GM19455 (cell line): ENCODE measurements around the gene EDRF1.
A peak's percentile ranks its signal among the peaks of the same experiment; 100 is the strongest.

ENCODE experiments used
- ATAC-seq: cut with Tn5 transposase; IDR thresholded peaks from one replicate; pipeline ENCODE4 v1.9.1; 2021; ENCODE audit not compliant: unreplicated experiment

The EDRF1 gene

DNA sequence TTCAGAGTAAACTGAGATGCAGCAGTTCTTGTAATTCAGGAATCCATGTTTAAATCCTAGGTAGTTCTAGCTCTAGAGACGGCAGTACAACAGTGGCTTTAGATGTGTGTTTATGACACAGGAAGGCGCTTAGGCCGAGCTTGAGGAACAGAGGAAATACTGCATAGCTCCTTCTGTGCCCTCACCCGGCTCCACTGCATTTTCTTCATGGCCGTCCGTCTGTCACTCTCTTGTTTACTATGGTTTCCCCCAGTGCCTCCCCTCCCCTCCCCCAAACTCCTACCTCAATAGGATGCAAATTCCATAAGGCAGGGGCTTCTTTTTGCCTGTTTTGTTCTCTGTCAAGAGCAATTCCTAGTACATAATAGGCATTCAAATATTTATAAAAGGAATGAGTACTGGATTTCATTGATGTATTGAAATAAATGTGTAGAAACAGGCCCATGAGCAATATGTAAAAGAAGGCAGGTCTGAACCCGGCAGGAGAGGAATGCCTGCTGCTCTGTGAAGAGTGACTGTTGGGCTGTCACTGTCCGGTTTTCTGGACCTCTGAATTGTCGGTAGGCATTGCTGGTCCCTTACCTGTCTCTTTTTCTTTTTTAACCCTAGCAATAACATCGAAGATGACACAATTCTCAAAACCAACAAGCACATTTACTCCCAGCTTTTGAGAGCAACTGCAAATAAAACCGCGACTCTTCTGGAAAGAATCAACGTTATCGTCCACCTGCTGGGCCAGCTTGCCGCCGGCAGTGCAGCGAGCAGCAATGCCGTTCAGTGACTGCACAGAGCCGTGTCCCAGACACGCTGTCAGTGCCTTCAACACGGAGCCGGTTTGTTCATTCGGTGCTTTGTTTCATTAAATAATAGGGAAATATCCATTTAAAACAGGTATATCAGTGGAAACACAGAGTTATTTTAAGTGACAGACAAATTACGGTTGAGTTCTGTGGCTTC, 43.5 kb downstream of the EDRF1 start:
- no peak for ATAC-seq

DNA sequence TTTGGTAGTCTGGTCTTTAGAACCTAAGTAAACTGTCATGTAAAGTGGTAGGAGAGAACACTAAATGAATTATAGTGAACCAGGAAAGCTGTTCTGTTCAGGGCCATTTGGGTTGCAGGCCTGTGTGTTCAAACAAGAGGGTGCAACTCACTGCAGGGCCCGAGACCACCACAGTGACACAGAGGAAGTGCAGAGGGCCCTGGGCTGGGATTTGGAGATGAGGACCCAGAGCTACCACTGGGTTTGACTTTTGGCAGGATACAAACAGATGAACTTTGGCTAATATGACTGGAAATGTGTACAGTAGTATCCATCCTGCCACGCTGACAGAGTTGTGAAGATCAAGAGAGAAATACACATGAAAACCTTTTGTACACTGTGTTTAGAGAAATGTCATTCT, 46.3 kb downstream of the EDRF1 start:
- no peak for ATAC-seq

DNA sequence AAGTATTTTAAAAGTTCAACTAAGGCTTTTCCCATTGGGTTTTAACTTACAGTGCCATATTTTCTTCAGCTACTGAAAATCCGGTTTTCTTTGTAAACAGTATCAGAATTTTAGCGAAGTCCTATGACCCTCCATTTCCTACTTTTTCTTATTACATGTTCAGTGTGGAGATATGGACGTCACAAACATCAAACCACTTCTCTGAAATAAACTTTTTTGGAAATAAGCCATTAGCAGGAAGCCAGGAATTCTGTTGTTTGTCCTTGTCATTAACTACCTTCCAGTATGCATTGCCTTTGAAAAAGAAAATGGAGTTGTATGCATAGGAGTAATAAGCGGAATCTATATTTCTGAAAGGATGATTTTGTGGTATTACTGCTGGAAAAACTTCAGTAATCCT, 47.0 kb downstream of the EDRF1 start:
- no peak for ATAC-seq

DNA sequence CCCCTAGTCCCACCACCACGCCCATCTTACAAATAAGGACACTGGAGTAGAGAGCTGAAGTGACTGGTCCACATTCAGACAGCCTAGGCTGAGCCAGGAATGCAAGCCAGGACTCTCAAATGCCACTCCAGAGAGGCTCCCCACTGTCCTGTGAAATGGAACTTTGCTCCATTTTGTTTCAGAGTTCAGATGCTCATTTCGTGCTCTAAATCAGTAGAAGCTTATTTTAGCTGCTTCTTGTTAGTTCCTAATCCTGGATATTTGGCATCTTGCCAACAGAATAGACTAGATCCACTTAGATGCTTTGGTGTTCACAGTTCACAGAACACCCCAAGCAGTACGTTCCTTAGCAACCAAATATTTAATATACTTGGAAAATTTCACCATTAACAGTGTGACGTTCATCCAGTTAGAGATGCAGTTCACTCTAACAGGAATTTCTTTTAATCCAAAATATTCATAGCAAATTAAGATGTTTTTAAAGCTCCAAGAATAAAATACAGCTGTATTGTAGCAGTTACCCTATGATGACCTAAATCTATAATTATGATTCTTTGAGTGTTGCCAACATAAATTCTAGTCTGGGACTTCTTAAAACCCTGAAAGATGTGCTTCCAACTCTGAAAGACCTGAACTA, 48.8 kb downstream of the EDRF1 start:
- no peak for ATAC-seq

DNA sequence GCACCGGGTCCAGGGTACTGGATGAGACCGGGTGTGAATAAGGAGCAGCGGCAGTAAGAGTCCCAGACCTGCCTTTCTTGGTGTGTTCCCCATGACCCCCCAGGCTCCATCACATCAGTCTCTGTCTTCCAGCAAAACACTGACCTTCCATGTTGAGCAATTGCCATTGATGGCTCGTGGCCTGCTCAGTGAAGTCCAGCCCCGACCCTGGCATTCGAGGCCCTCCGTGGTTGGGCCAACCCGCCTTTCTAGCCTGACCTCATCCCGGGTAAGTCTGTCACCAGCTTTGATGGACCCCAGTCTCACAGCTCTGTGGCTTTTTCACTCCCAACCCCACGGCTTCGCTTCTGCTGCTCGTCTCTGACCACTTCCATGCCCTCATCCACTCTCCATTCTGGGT, 49.7 kb downstream of the EDRF1 start:
- ATAC-seq = no peak

DNA sequence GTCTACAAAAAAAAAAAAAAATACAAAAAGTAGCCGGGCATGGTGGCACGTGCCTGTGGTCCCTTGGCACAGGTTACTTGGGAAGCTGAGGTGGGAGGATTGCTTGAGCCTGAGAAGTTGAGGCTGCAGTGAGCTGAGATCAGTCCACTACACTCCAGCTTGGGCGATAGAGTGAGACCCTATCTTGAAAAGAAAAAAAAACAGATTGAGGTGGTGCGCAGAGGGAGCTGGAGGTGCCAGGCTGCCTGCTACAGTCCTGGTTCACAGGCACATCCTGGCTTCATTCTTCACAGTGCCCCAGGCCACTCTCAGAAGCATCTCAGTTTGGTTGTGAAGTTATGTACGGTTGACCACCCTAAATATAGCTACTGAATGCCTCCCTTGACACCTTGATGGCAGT, 51.3 kb downstream of the EDRF1 start:
- no peak for ATAC-seq

DNA sequence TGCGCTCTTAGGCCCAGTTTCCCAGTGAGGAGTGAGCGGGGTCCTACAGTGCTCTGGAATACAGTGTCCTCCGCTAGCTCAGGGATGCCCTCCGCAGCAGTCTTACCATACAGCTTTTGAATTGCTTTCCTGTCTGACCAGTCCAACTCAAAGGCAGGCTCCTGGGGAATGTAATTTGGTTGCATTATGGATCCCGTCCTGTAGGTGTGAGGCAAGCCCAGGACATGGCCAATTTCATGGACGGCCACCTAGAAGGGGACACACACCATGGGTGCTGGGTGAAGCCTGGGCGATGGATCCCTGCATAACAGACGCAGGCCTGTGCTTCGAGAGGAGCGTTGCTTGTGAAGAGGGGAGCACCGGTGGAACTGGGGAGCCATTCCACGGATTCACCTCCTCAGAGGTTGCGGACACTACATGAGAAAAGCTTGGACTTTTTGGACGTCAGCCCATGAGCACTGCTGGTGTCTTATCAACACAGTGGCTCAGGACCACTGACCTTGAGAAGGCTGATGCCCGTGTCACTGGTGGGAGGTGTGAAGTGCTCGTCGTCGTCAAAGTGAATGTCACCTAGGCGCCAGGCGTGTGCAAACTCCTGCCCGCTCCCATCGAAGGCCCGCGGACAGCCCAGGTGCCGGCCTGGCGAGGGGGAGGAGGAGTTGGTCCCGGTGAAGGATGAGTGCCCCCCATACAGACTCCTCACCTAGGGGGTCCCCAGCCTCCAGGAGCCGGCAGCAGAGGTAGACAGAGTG, 52.8 kb downstream of the EDRF1 start:
- no peak for ATAC-seq

DNA sequence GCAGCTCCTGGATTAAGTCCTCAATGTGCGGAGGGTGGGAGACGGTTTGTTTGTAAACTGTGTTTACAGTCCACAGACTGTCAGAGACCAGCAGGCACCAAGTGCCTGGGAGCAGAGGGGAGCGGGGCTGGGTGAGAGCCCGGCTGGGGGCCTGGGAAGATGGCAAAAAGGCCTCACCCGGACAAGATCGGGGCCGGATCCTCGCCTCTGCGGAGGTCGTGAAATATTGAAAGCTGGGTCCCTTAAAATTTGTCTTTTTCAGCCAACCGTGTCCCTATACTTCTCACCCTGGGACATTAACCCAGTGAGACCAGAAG, 53.3 kb downstream of the EDRF1 start:
- ATAC-seq = no peak

DNA sequence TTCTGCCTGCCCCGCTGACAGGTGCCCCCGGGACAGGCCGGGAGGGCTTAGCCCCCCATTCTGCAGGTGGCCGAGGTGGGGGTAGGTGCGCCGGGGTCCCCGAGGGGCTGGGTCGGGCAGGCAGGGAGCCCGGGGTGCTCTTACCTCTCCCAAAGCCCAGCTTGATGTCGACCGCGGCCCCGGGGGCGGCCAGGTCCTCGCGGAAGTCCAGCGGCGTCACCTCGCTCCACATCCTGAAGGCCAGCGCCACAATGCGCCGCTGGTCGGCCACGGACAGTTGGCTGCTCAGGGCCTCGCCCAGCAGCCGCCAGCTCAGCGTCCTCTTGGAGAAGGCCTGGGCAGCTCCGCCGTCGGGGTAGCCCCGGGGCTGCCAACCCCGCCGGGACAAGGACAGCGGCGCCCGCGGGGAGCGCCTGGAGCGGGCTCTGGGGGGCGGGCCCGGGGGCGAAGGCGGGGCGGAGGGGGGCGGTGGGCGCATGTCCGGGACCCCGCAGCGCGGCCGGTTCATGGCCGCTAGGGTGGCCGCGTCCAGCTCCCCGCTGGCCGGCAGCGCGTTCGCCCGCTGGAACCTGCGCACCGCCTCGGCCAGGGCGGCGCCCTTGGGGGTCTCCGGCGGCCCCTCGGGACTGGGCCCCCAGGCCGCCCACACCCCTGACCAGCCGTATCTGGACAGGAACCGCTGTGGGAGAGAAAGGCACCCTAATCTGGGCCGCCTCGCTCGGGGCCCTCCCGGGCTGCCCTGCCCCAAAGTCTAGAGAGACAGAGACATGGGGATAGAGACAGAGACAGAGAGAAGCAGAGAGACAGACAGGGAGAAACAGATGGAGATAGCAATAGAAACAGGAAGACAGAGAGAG, 54.4 kb downstream of the EDRF1 start:
- ATAC-seq = no peak

DNA sequence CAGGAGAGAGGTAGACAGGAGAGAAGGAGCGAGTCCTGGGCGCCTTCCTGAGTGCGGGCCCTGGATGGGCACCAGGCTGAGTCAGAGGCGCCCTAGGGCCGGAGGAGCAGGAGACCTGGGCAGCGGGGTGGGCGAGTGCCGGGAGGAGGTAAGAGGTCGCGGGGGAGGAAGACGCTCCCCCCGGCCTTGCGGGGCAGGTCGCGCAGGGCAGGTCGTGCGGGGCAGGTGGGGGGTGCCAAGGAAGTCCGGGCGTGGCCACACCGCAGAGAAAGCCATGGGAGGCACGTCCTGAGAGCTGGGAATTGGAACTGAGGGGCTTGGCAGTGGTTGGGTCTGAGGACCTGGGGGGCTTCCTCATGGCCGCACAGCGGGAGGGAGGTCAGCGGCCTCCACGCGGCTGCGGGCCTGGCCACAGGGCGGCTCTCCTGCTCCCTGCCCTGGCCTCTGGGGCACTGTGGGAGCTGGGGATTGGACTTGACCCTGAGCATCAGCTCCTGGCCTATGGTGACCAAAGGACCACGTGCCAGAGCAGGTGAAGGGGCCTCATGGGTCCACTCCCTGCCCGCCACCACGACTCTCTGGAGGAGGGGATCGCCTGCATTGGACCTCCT, 55.2 kb downstream of the EDRF1 start:
- ATAC-seq = no peak

DNA sequence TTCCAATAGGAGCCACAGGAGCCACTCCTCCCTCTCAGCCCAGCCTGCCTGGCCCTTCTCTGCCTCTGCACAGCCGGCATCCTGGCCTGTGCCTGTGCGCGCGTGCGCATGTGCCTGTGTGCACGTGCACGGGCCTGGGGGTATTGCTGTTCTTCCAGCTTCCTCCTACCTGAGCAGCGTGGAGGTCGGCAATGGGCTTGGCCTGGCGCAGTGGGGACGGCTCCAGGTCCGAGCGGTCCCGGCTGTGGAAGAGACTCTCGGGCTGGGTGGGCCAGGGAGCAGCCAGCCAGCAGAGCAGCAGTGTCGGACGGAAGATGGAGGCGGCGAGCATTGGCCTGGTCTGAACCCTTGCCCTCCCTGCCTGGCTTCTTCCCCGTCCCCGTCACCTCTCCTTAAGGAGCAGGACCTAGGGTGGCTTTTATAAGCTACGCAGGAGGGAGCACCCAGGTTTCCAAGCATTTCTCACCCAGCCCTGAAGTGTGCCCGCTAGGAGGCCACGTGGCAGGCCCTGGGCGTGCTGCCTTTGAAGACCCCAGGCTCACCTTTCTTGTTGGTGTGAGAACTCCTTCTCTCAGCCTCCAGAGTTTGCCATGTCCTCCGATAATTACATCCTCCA, 56.1 kb downstream of the EDRF1 start, which contains the start of gene MMP21:
Gene MMP21 (minus strand): TSS at position 331 of the 616 bp plus-strand sequence. CDS start 0 bp downstream, at position 331.
- no peak for ATAC-seq

DNA sequence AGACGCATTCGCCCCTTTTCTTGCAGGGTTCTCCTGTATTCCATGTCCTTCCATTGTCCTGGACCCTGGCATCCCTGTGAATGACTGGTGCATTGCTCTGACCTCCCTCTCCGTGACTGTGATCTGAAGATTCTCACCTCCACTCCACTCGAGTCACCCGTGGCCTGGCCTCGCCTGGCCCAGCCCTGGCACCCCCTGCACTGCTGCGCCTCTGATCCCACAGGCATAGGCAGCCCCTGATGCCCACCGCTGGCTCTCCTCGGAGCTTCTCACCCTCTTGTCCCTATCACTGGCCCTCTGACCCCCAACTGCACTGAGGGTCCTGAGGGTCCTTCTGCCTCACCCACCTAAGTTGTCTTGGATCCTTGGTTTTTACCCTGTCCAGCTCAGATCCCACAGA, 58.3 kb downstream of the EDRF1 start:
- ATAC-seq = no peak

DNA sequence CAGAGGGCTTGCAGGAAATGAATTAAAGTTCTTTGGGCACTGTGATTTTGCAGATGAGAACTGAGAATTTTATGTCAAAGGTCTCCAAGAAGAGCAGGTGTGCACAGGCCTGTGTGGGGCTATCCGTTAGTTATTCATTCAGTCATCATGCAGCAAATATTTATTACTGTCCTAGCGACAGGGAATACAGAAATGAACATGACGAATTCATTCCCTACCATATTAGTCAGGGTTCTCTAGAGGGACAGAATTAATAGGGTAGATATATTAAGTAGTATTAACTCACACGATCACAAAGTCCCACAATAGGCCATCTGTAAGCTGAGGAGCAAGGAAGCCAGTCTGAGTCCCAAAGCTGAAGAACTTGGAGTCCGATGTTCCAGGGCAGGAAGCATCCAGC, 59.0 kb downstream of the EDRF1 start:
- ATAC-seq = no peak

DNA sequence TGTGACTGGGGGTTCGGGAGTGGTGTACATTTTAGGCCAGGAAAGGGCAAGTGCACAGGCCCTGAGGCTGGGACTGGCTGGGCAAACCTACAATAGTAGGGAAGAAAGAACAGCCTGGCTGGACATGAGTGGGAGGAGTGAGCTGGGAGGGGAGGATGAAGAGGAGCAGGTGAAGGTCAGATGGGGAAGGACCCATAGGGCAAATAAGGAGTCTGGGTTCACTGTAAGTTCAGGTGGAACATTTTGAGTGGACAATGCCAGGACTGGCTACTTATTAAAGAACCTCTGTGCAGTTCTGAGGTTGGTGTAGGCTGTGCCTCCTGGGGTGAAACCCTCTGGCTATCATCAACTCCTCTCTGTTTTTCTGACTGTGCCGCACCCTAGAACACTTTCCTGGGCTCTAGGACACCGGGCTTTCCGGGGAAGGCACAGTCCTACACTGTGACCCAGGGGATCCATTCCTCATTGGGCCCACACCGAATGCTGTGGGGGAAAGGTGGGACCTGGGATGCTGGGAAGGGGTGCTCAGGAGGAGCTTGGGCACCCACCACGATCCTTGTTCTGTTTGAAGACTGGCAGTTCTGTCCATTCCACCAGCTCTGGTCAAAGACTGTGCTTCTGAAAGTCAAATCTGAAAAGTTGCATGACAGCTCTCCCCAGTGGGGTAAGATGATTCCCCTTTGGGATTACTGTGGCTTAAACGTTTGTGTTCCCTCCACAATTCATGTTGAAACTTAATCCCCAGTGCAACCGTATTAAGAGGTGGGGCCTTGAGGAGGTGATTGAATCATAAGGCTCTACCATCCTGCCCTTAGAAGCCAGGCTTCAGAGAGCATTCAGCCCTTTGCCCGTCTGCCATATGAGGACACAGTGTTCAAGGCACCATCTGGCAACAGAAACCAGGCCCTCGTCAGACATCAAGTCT, 60.2 kb downstream of the EDRF1 start:
- no peak for ATAC-seq

DNA sequence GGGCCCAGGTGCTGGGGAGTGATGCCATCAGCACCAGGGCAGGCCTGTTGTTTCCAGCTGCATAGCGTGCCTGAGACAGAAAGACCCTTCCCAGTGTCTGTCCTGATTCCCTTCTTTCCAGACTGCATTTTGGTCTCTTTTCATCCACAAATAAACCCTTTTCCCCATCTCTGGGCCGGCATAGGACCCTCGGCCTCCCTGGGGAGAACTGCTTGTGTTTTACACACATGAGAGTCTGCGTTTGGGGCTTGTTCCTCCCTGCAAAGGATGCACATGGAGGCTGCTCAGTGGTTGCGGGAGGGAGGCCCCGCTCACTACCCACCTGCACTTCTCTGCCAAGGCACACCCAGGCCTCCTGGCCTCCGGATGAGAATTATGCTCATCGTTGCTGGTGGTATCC, 61.9 kb downstream of the EDRF1 start:
- ATAC-seq = no peak

DNA sequence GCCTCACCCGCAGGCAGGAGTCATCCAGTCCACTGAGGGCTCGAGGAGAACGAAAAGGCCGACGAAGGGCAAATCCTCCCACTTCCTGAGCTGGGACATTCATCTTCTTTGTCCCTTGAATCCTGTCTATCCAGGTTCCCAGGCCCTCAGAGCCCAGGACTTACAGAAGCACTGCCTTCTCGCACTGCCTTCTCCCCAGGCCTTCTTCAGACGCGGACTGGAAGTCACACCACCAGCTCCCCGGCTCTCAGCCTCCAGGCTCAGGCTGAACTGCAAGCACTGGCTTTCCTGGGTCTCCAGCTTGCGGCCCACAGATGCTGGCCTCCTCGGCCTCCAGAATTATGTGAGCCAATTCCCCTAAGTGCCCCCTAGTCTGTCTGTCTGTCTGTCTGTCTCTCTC, 62.5 kb downstream of the EDRF1 start:
- ATAC-seq = no peak

DNA sequence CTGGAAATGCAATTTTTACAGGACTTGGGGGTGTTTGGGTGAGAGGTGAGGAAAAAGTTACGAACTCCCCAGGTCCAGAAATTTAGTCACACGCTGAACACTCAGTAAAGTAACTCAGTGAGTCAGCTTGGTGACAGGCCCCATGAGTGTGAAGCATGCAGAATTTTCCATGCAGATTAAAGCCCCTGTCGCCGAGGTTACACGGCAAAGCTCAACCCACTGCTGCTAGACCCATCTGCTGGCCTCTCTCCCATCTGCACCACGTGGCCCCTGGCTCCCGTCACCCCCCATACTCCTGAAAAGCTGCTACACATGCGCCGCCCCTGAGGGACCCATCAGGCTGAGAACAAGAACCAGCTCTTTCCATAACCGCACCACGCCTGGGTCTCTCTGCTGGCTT, 63.1 kb downstream of the EDRF1 start:
- ATAC-seq = no peak

DNA sequence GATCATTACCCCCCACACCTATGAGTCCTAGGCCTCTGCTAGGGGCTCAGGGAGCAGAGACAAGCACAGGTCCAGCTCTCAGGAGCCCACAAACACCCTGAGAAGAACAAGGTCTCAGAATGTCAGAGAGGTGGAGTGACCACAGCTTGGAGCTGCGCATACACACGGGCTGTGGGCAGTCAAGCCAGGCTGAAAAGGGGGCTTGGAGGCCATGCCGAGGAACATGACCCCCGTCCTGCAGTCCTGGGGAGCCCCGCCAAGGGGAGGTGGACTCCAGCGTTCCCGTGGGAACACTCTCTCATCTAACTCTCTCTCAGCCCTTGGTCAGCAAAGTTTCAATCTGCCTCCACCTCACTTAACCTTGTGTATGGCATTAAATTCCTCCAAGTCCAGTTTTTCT, 63.9 kb downstream of the EDRF1 start:
- ATAC-seq = no peak

DNA sequence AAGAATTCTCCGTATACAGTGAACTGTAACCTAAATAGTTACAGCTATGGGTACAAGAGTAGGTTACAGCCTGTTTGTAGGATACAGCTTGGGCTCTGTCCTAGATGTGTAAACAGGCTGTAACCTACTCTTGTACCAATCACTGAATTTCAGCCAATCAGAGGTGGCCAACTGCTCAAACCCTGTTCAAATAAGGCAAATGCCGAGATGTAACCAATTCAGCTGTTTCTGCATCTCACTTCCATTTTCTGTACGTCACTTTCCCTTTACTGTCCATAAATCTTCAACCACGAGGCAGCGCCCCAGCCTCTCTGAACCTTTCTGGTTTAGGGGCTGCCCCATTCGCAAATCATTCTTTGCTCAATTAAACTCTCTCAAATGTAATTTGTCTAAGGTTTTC, 64.4 kb downstream of the EDRF1 start:
- peak; percentile 66 for ATAC-seq
